Activated B cell treated with CpG ODN at 0.5 μM for 24 hours (primary cell): ENCODE results near the gene MBLAC1. TPM values are rescaled to one million over a fixed set of nuclear protein-coding genes. Genes with fewer than 3 reads are reported as not detected.

Source experiments
- ATAC-seq: fragments of 200-7000 bp; cut with Tn5 transposase; one replicate; pipeline ENCODE4 v1.10.0; 2021; ENCODE audit warnings: low read depth, mild to moderate bottlenecking, moderate library complexity
- CTCF ChIA-PET: fragments of 350-600 bp; sonication (Branson Sonifier 250); formaldehyde crosslinking; loops from one replicate; lab custom pipeline; 2021; ENCODE audit warnings: antibody characterized with exemption; lab: Charles Lee
- POLR2A ChIA-PET: fragments of 350-600 bp; sonication (Branson Sonifier 250); formaldehyde crosslinking; loops from one replicate; lab custom pipeline; 2021; ENCODE audit warnings: antibody characterized with exemption; lab: Charles Lee
- DNase-seq: peaks from one replicate; pipeline ENCODE4 v3.0.0; 2022
- H3K27ac Mint-ChIP-seq: one replicate; pipeline ENCODE4 v1.8.0; 2020; ENCODE audit warnings: mixed read lengths
- H3K27me3 Mint-ChIP-seq: one replicate; pipeline ENCODE4 v1.8.0; 2021; ENCODE audit warnings: mixed read lengths
- H3K36me3 Mint-ChIP-seq: one replicate; pipeline ENCODE4 v1.8.0; 2021; ENCODE audit warnings: low read depth, mixed read lengths
- H3K4me1 Mint-ChIP-seq: one replicate; pipeline ENCODE4 v1.8.0; 2021; ENCODE audit warnings: mixed read lengths
- H3K4me3 Mint-ChIP-seq: one replicate; pipeline ENCODE4 v1.8.0; 2020; ENCODE audit warnings: mild to moderate bottlenecking, mixed read lengths
- H3K9me3 Mint-ChIP-seq: one replicate; pipeline ENCODE4 v1.8.0; 2020; ENCODE audit warnings: mixed read lengths
- intact Hi-C: fragments of 100-400 bp; cut with micrococcal nuclease; formaldehyde crosslinking; loops from one replicate; pipeline ENCODE4 v1.15.1; 2024
- total RNA-seq: library from RNA; stranded (reverse); gene quantifications from 2 replicates; pipeline ENCODE4 v1.2.3, GENCODE V29; 2022
- TF ChIP-seq, protein P1 (sequence below): fragments of 200-600 bp; IDR thresholded peaks from one replicate; pipeline ENCODE4 v1.8.0; 2022; ENCODE audit warnings: antibody characterized with exemption, mild to moderate bottlenecking

The MBLAC1 gene
- total RNA-seq, 1 donor from 2014 or later, result 2.2 TPM

DNA sequence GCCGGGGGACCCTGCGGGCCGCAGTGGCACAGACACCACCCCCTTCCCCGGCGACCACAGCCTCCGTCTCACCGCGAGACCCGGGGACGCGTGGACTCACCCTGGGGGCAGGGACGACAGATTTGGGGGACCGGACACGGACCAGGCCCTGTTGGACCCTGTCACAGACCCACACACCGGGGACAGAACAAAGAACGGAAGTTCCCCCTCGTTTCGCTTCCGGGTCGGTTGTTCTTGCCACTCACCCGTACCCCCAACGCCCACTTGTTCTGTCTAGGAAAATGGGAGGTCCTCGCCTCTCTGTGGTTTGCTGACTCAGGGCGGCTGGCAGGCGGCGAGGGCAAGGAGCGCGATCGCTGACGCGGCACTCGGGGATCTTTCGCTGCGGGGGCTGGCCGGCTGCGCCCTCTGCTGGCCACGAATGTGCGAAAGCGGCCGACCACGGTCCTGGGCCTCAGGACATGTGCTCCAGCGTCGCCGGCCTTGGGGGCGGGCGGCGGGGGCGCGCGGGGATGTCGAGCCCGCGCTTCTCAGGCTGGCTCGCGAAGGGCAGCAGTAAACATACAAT lies 45.1 kb upstream of the MBLAC1 start, which contains the start of gene ZNF3:
TSS of gene ZNF3 (minus strand) at position 189 of the 568 bp plus-strand sequence. CDS start 4,366 bp downstream, outside the sequence.
- H3K4me3 Mint-ChIP-seq, result peak within 1 kb of the TSS; percentile 89
- H3K27ac Mint-ChIP-seq, result peak within 1 kb of the TSS; percentile 91
- H3K9me3 Mint-ChIP-seq, result no peaks in the 10 kb centered on the region
- intact Hi-C loops, result loop anchor here (1.0 to 10.0 kb wide), 19 partner anchors 20 to 1173 kb away; partner anchors contain the start of genes AP4M1, CNPY4, GNB2 and MCM7
- peaks cover 34% of the 10 kb centered on the region for H3K4me1 Mint-ChIP-seq
- H3K27me3 Mint-ChIP-seq, result no peaks in the 10 kb centered on the region
- TF ChIP-seq, protein P1, sequence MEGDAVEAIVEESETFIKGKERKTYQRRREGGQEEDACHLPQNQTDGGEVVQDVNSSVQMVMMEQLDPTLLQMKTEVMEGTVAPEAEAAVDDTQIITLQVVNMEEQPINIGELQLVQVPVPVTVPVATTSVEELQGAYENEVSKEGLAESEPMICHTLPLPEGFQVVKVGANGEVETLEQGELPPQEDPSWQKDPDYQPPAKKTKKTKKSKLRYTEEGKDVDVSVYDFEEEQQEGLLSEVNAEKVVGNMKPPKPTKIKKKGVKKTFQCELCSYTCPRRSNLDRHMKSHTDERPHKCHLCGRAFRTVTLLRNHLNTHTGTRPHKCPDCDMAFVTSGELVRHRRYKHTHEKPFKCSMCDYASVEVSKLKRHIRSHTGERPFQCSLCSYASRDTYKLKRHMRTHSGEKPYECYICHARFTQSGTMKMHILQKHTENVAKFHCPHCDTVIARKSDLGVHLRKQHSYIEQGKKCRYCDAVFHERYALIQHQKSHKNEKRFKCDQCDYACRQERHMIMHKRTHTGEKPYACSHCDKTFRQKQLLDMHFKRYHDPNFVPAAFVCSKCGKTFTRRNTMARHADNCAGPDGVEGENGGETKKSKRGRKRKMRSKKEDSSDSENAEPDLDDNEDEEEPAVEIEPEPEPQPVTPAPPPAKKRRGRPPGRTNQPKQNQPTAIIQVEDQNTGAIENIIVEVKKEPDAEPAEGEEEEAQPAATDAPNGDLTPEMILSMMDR, result peak; percentile 58
- H3K36me3 Mint-ChIP-seq, result peaks cover 26% of the 10 kb centered on the region
- DNase-seq (peak; percentile 96), ATAC-seq (peak; percentile 80)
- POLR2A ChIA-PET, result interaction anchor here (0.6 to 3.2 kb wide), 22 partner anchors 20 to 806 kb away, joined by 3 to 64 read pairs (median 4); partner anchors contain the start of genes AP4M1, FBXO24, GPC2 and LRCH4
- CTCF ChIA-PET, result interaction anchor here (1.0 to 1.5 kb wide), 5 partner anchors 32 to 163 kb away, joined by 3 to 5 read pairs (median 4); partner anchors contain the start of gene MBLAC1

DNA sequence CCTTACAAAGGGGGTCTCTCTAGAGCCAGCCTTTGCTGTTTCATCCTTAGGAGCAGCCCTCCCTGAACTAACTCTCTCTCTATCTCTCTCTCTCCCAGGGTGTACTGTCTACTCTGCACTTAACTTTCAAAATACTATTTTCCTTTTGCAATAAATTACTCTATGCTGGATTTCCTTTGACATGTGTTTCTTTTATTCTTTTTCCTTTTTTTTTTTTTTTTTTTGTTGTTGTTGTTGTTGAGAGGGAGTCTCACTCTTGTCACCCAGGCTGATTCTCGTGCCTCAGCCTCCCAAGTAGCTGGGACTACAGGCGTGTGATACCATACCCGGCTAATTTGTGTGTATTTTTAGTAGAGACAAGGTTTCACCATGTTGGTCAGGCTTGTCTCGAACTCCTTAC lies 43.8 kb upstream of the MBLAC1 start:
- intact Hi-C loops, result loop anchor here (1.0 to 10.0 kb wide), 10 partner anchors 18 to 1172 kb away; partner anchors contain the start of genes AP4M1, CNPY4, GNB2 and MCM7
- peaks cover 19% of the 10 kb centered on the region for H3K36me3 Mint-ChIP-seq
- TF ChIP-seq, protein P1, result no peak
- CTCF ChIA-PET, result interaction anchor here (0.8 to 1.3 kb wide), 6 partner anchors 19 to 164 kb away, joined by 3 to 5 read pairs (median 3); partner anchors contain the start of gene MBLAC1
- peak overlapping the region; percentile 91 for H3K27ac Mint-ChIP-seq
- no peak for DNase-seq
- H3K4me3 Mint-ChIP-seq, result peak overlapping the region; percentile 89
- H3K27me3 Mint-ChIP-seq, result no peaks in the 10 kb centered on the region
- peaks cover 38% of the 10 kb centered on the region for H3K4me1 Mint-ChIP-seq
- POLR2A ChIA-PET, result interaction anchor here (0.5 to 3.2 kb wide), 37 partner anchors 8 to 792 kb away, joined by 3 to 64 read pairs (median 4); partner anchors contain the start of genes AP4M1, FAM200A, FBXO24 and GPC2
- no peaks in the 10 kb centered on the region for H3K9me3 Mint-ChIP-seq
- ATAC-seq, result no peak

DNA sequence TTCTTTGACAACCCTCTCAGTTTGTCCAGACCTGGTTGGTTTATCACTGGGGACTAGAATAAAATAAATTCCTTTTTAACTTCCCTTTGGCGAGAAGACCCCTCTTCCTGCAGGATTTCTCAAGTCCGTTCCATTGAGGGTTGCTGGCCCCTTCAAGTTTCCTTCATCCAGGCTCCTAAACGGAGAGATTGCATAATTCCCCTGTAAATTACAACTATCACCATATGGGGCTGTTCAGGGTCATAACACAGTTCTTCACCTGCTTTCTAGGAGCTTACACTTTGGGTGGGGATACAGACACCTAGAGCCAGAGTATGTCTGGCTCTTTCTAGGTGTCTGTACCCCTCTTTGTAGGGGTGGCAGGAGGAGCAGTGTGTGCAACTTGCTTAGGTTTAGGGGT lies 41.3 kb upstream of the MBLAC1 start:
- ATAC-seq, result no peak
- Mint-ChIP-seq H3K9me3 (no peaks in the 10 kb centered on the region), H3K27me3 (no peaks in the 10 kb centered on the region), H3K27ac (no peak overlapping the region), H3K36me3 (peaks cover 20% of the 10 kb centered on the region), H3K4me3 (no peak overlapping the region), H3K4me1 (peaks cover 41% of the 10 kb centered on the region)
- no peak for DNase-seq
- POLR2A ChIA-PET, result no interaction called here
- CTCF ChIA-PET, result no interaction called here
- intact Hi-C loops, result loop anchor here (10.0 kb wide), 3 partner anchors 589 to 1169 kb away; partner anchors contain the start of genes GNB2 and ZNF789
- TF ChIP-seq, protein P1, result no peak

DNA sequence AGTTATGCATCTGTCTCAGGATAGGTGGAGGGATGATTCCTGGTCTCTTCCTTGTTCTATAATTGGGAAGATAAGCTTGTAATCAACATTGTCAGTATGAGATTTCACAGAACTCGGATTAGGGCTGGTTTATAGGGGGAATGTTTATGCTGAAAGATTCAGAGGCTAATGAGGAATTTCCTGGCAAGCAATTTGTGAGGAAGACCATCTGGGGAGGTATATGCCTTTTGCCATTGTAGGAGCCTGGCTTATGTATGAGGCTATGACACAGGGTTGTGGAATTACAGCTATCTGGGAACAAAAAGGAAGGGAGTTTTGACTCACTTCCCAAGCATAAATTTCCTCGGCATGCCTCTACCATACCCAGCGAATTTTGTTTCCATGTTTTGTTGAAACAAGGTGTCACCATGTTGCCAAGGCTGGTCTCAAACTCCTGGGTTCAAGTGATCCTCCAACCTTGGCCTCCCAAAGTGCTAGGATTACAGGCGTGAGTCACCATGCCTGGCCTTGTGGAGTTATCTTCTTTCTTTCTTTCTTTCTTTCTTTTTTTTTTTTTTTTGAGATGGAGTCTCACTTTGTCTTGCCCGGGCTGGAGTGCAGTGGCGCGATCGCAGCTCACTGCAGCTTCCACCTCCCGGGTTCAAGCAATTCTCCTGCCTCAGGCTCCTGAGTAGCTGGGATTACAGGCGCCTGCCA lies 39.6 kb upstream of the MBLAC1 start:
- ATAC-seq, result no peak
- no peaks in the 10 kb centered on the region for H3K27me3 Mint-ChIP-seq
- H3K36me3 Mint-ChIP-seq, result peaks cover 29% of the 10 kb centered on the region
- H3K4me3 Mint-ChIP-seq, result peak overlapping the region; percentile 89
- intact Hi-C loops, result loop anchor here (10.0 kb wide), 3 partner anchors 588 to 1168 kb away; partner anchors contain the start of genes GNB2 and ZNF789
- no peak overlapping the region for H3K27ac Mint-ChIP-seq
- ChIA-PET POLR2A (interaction anchor here (0.6 to 4.7 kb wide), 3 partner anchors 13 to 39 kb away, joined by 4 to 48 read pairs (median 7); partner anchors contain the start of genes AP4M1, MBLAC1 and MCM7), CTCF (no interaction called here)
- TF ChIP-seq, protein P1, result no peak
- no peaks in the 10 kb centered on the region for H3K9me3 Mint-ChIP-seq
- DNase-seq, result no peak
- H3K4me1 Mint-ChIP-seq, result peaks cover 30% of the 10 kb centered on the region
